Endothelial cell of umbilical vein (primary cell): Measurements from ENCODE around the gene RBM20. TPM values are rescaled to one million over a fixed set of nuclear protein-coding genes. Genes with fewer than 3 reads are reported as not detected.

Experiments used
- BruUV-seq: library from RNA; stranded (reverse); fragments of 400-500 nt; replicated peaks from 2 replicates; lab custom pipeline; 2021; lab: Mats Ljungman, UMichigan
- CTCF ChIA-PET: fragments of 300-600, 350-600 bp; sonication (Branson Sonifier 250); formaldehyde crosslinking; loops from one replicate; lab custom pipeline; 2021; ENCODE audit warnings: antibody characterized with exemption, inconsistent platforms; lab: Charles Lee
- POLR2A ChIA-PET: fragments of 300-600, 350-600 bp; sonication (Branson Sonifier 250); formaldehyde crosslinking; loops from one replicate; lab custom pipeline; 2021; ENCODE audit warnings: antibody characterized with exemption, inconsistent platforms; lab: Charles Lee
- DNase-seq: peaks from one replicate; pipeline ENCODE4 v3.0.0-alpha.2; 2011; ENCODE audit warnings: low read depth, low spot score
- FAIRE-seq: peaks from 2 replicates; lab custom pipeline; 2011; peaks lifted over from hg19 to GRCh38; lab: Jason Lieb, UNC
- H2AFZ ChIP-seq: 2 replicates; pipeline ENCODE4 v1.6.0; 2012; ENCODE audit warnings: low read depth, low read length, control low read depth, inconsistent platforms
- H3K27ac ChIP-seq: 2 replicates; pipeline ENCODE4 v1.5.1; 2011; ENCODE audit warnings: low read depth, mild to moderate bottlenecking, control low read depth, low read length, moderate library complexity; ENCODE audit not compliant: insufficient read depth
- H3K27me3 ChIP-seq, 2 experiments: 2 replicates each; pipeline versions ENCODE4 v1.6.0 to v1.6.1; 2011; ENCODE audit warnings: low read length in 2 of 2, mixed read lengths in 1 of 2; ENCODE audit not compliant: control insufficient read depth in 2 of 2, insufficient read depth in 2 of 2
- H3K36me3 ChIP-seq, 2 experiments: 2 replicates in 1 of 2; 3 replicates in 1 of 2; pipeline ENCODE4 v1.5.1; 2011; ENCODE audit warnings: low read length in 2 of 2, mild to moderate bottlenecking in 1 of 2, moderate library complexity in 1 of 2; ENCODE audit not compliant: control insufficient read depth in 2 of 2, insufficient read depth in 2 of 2; ENCODE audit errors: extremely low read depth in 1 of 2
- H3K4me1 ChIP-seq: 3 replicates; pipeline ENCODE4 v1.5.1; 2011; ENCODE audit warnings: mild to moderate bottlenecking, low read length; ENCODE audit not compliant: control insufficient read depth, insufficient read depth; ENCODE audit errors: extremely low read depth
- H3K4me2 ChIP-seq: 2 replicates; pipeline ENCODE4 v1.6.1; 2011; ENCODE audit warnings: low read length, control low read depth, mixed read lengths; ENCODE audit not compliant: insufficient read depth
- H3K4me3 ChIP-seq, 3 experiments: fragments of 200-600 bp in 1 of 3; sonication (generic), shearing (Covaris generic) in 1 of 3; replicated peaks in 1 of 3; 2 replicates each; pipeline ENCODE4 v1.5.1; 2011 to 2016; ENCODE audit warnings: control low read depth in 3 of 3, low read length in 3 of 3, mild to moderate bottlenecking in 2 of 3, inconsistent platforms in 1 of 3, low read depth in 1 of 3, moderate library complexity in 1 of 3; ENCODE audit not compliant: insufficient read depth in 1 of 3
- H3K79me2 ChIP-seq: 2 replicates; pipeline ENCODE4 v1.6.0; 2012; ENCODE audit warnings: low read length, inconsistent platforms; ENCODE audit not compliant: control insufficient read depth, insufficient read depth
- H3K9ac ChIP-seq: replicated peaks from 2 replicates; pipeline ENCODE3; 2011; ENCODE audit warnings: low read length, control low read depth; ENCODE audit not compliant: insufficient read depth; ENCODE audit errors: extremely low read depth
- H3K9me1 ChIP-seq: replicated peaks from 3 replicates; pipeline ENCODE4 v1.6.0; 2011; ENCODE audit warnings: mild to moderate bottlenecking, low read length; ENCODE audit not compliant: control insufficient read depth, insufficient read depth; ENCODE audit errors: extremely low read depth
- H3K9me3 ChIP-seq: replicated peaks from 2 replicates; pipeline ENCODE4 v1.5.1; 2012; ENCODE audit warnings: low read length, inconsistent platforms; ENCODE audit not compliant: control insufficient read depth, insufficient read depth
- H4K20me1 ChIP-seq: replicated peaks from 2 replicates; pipeline ENCODE3; 2011; ENCODE audit warnings: mild to moderate bottlenecking, low read length; ENCODE audit not compliant: control insufficient read depth, insufficient read depth; ENCODE audit errors: extremely low read depth
- EZH2 ChIP-seq: IDR thresholded peaks from 2 replicates; pipeline ENCODE4 v1.6.1; 2012; ENCODE audit warnings: borderline replicate concordance, low read depth, mild to moderate bottlenecking, moderate library complexity, low read length, inconsistent platforms; ENCODE audit not compliant: severe bottlenecking
- FOS ChIP-seq: IDR thresholded peaks from 2 replicates; pipeline ENCODE4 v1.6.1; 2011; ENCODE audit warnings: mild to moderate bottlenecking, low read length, moderate library complexity, borderline replicate concordance; ENCODE audit not compliant: insufficient read depth
- GATA2 ChIP-seq: IDR thresholded peaks from 2 replicates; pipeline ENCODE4 v1.7.0; 2011; ENCODE audit warnings: low read depth, mild to moderate bottlenecking, moderate library complexity, mixed read lengths, low read length; ENCODE audit not compliant: insufficient read length, insufficient read depth
- JUN ChIP-seq: IDR thresholded peaks from 2 replicates; pipeline ENCODE4 v1.6.1; 2011; ENCODE audit warnings: borderline replicate concordance, low read depth; ENCODE audit not compliant: insufficient read length, insufficient read depth
- MYC ChIP-seq: IDR thresholded peaks from one replicate; pipeline ENCODE4 v1.6.1; 2011; ENCODE audit warnings: mild to moderate bottlenecking, low read depth, low read length
- POLR2A ChIP-seq: IDR thresholded peaks from 2 replicates; pipeline ENCODE4 v1.6.1; 2012; ENCODE audit warnings: low read depth, mild to moderate bottlenecking, control low read depth, low read length
- POLR2AphosphoS5 ChIP-seq: IDR thresholded peaks from 2 replicates; pipeline ENCODE4 v1.6.1; 2012; ENCODE audit warnings: low read depth, mild to moderate bottlenecking, control low read depth, low read length, moderate library complexity; ENCODE audit not compliant: insufficient read depth
- dilution Hi-C: fragments of 300-500 bp; cut with MboI; formaldehyde crosslinking; loops from one replicate; pipeline ENCODE4 v1.15.0; 2019; ENCODE audit warnings: low sequenced_read_pairs; ENCODE audit not compliant: extremely low pct_ligation_motif_present
- intact Hi-C: fragments of 100-400 bp; cut with micrococcal nuclease; formaldehyde crosslinking; loops from one replicate; pipeline ENCODE4 v1.10.0; 2022
- polyA plus RNA-seq, 4 experiments: library from polyadenylated mRNA; depleted of rRNA in 3 of 4; stranded (reverse) in 3 of 4; unstranded in 1 of 4; fragments of >200 nt; gene quantifications; 2 replicates each; pipeline versions ENCODE4 v1.2.1 to v1.2.3, GENCODE V29; 2011 to 2012; ENCODE audit warnings: missing spikeins in 1 of 4
- total RNA-seq: library from RNA; stranded (reverse); gene quantifications from 2 replicates; pipeline ENCODE4 v1.2.3, GENCODE V29; 2021
- TF ChIP-seq, protein P1 (sequence below), 2 donors: IDR thresholded peaks; 1 replicate in 1 of 2; 2 replicates in 1 of 2; pipeline ENCODE4 v1.5.1; 2011; ENCODE audit warnings: low read length in 2 of 2, mild to moderate bottlenecking in 2 of 2, moderate library complexity in 2 of 2, control low read depth in 1 of 2, inconsistent platforms in 1 of 2, low read depth in 1 of 2; ENCODE audit not compliant: insufficient read depth in 1 of 2; ENCODE audit errors: extremely low read depth in 1 of 2
- TF ChIP-seq, protein P2 (sequence below): IDR thresholded peaks from 2 replicates; pipeline ENCODE4 v1.6.1; 2011; ENCODE audit not compliant: insufficient read depth, insufficient read length

The RBM20 gene
- total and polyA plus RNA-seq, 2 donors (not counting 3 experiments of a cell fraction or from before 2014, with no cell fraction given): 0.04 TPM; not detected in 1

DNA sequence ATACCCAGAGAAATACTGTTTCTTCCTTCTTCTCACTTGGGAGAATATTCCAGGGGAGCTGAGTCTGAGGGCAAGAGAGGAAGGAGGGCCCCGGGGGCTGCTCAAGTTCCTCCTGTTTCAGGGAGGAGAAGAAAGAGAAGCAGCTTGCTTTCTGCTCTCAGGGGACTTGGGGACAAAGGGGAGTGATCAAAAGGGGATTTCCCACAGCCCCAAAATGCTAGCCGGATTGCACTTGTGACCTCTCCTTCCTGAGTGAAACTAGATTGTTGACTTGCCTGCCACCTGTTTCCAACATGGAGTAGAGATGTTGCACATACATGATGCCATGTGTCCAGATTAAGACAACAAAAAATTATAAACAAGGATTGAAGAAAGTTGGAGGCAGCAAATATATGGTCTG, 198.9 kb downstream of the RBM20 start:
- TF ChIP-seq JUN: no peak
- TF ChIP-seq, protein P1, sequence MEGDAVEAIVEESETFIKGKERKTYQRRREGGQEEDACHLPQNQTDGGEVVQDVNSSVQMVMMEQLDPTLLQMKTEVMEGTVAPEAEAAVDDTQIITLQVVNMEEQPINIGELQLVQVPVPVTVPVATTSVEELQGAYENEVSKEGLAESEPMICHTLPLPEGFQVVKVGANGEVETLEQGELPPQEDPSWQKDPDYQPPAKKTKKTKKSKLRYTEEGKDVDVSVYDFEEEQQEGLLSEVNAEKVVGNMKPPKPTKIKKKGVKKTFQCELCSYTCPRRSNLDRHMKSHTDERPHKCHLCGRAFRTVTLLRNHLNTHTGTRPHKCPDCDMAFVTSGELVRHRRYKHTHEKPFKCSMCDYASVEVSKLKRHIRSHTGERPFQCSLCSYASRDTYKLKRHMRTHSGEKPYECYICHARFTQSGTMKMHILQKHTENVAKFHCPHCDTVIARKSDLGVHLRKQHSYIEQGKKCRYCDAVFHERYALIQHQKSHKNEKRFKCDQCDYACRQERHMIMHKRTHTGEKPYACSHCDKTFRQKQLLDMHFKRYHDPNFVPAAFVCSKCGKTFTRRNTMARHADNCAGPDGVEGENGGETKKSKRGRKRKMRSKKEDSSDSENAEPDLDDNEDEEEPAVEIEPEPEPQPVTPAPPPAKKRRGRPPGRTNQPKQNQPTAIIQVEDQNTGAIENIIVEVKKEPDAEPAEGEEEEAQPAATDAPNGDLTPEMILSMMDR (IDR thresholded peaks at IDR 0.05; ENCODE audit: extremely low read depth in 1 of 2, insufficient read depth in 1 of 2, low read depth in 1 of 2, low read length in 2 of 2): no peak
- TF ChIP-seq MYC: no peak
- TF ChIP-seq EZH2: no peak
- TF ChIP-seq, protein P2, sequence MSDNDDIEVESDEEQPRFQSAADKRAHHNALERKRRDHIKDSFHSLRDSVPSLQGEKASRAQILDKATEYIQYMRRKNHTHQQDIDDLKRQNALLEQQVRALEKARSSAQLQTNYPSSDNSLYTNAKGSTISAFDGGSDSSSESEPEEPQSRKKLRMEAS: no peak
- TF ChIP-seq GATA2: no peak
- no peak for TF ChIP-seq POLR2A
- no peak for TF ChIP-seq POLR2AphosphoS5
- TF ChIP-seq FOS: no peak
- DNase-seq (no peak), FAIRE-seq (no peak)
- ChIA-PET POLR2A (no interaction called here), CTCF (interaction anchor here (0.9 kb wide), 2 partner anchors 16 to 97 kb away, joined by 3 to 4 read pairs; no protein-coding TSS in a partner anchor)
- H3K9ac ChIP-seq: no peak overlapping the region
- no peaks in the 10 kb centered on the region for H3K36me3 ChIP-seq
- H2AFZ ChIP-seq: no peak overlapping the region
- no peaks in the 10 kb centered on the region for H3K79me2 ChIP-seq
- intact Hi-C loops: no loop called here
- no peaks in the 10 kb centered on the region for H3K9me3 ChIP-seq
- no peak overlapping the region for H3K4me3 ChIP-seq
- no TSS peak for BruUV-seq
- dilution Hi-C loops: no loop called here
- H3K27me3 ChIP-seq: no peaks in the 10 kb centered on the region
- H3K27ac ChIP-seq: no peak overlapping the region
- H4K20me1 ChIP-seq: no peaks in the 10 kb centered on the region
- no peaks in the 10 kb centered on the region for H3K9me1 ChIP-seq
- H3K4me2 ChIP-seq: no peak overlapping the region
- H3K4me1 ChIP-seq: no peaks in the 10 kb centered on the region
